K562 (cell line): ENCODE data around the gene NOD1. TPM values are rescaled to one million over a fixed set of nuclear protein-coding genes. Genes with fewer than 3 reads are reported as not detected.

Experiments used
- DDX20 ChIP-seq: fragments of 450-650 bp; IDR thresholded peaks from 2 replicates; pipeline ENCODE4 v1.6.1; 2016; ENCODE audit warnings: missing genetic modification characterization, low read depth, mild to moderate bottlenecking, missing compliant biosample characterization, moderate library complexity
- NCOA4 ChIP-seq: fragments of 450-650 bp; IDR thresholded peaks from 2 replicates; pipeline ENCODE4 v1.6.1; 2018; ENCODE audit warnings: mild to moderate bottlenecking; ENCODE audit not compliant: partially characterized antibody
- NR2F6 ChIP-seq: fragments of 450-650 bp; formaldehyde crosslinking; IDR thresholded peaks from 2 replicates; pipeline ENCODE4 v1.4.0; 2020; ENCODE audit warnings: mild to moderate bottlenecking
- PTBP1 ChIP-seq: fragments of 200-400 bp; formaldehyde crosslinking; IDR thresholded peaks from 2 replicates; pipeline ENCODE4 v1.6.1; 2017; ENCODE audit warnings: low read depth, low read length
- SAP30 ChIP-seq: fragments of 200-600 bp; sonication (generic); IDR thresholded peaks from 2 replicates; pipeline ENCODE4 v1.6.1; 2012; ENCODE audit warnings: borderline replicate concordance, low read depth, mild to moderate bottlenecking, moderate library complexity, low read length, control low read depth, inconsistent platforms; ENCODE audit not compliant: insufficient read depth, poor library complexity, severe bottlenecking
- SPI1 ChIP-seq: IDR thresholded peaks from 2 replicates; pipeline ENCODE4 v1.6.1; 2011; ENCODE audit warnings: low read depth, low read length, control low read depth, borderline replicate concordance
- STAT5B ChIP-seq: fragments of 250-450 bp; sonication (Bioruptor Pico); IDR thresholded peaks from 2 replicates; pipeline ENCODE4 v1.8.0; 2021; ENCODE audit warnings: mild to moderate bottlenecking, inconsistent platforms
- ZMIZ1 ChIP-seq, 2 experiments: fragments of 150-350 bp in 1 of 2; IDR thresholded peaks; 2 replicates each; pipeline ENCODE4 v1.6.1; 2012 to 2016; ENCODE audit warnings: low read depth in 2 of 2, low read length in 2 of 2, mild to moderate bottlenecking in 1 of 2, moderate library complexity in 1 of 2
- polyA plus RNA-seq, 8 experiments: library from polyadenylated mRNA; depleted of rRNA in 4 of 8; stranded (reverse) in 5 of 8; unstranded in 3 of 8; fragments of >200 nt; fragmentation: Nextera tagmentation in 2 of 8; fragmentation: Illumina TruSeq in 1 of 8; extraction: Ambion mirVana in 2 of 8; extraction: Trizol in 1 of 8; gene quantifications; 2 replicates each; pipeline versions ENCODE4 v1.2.1 to v1.2.3, GENCODE V29; 2011 to 2014; ENCODE audit warnings: inconsistent platforms in 1 of 8, missing spikeins in 1 of 8
- total RNA-seq, 7 experiments: library from RNA; depleted of rRNA in 6 of 7; stranded (reverse); fragments of >200 nt in 6 of 7; fragmentation: Illumina TruSeq in 2 of 7; extraction: Trizol in 2 of 7; gene quantifications; 2 replicates each; pipeline versions ENCODE4 v1.2.1 to v1.2.3, GENCODE V29; 2011 to 2021; ENCODE audit warnings: low replicate concordance in 1 of 7

Gene NOD1
- total and polyA plus RNA-seq, 9 of the 15 experiments (the other 6 are each of a cell fraction or from before 2014, with no cell fraction given): 0.34 to 7.1 (median 4.7) TPM

GRCh38 chr7:30427296-30428070, 51.1 kb downstream of the NOD1 start (continued):
- TF ChIP-seq ZMIZ1 (IDR thresholded peaks at IDR 0.05; ENCODE audit: low read depth in 2 of 2, low read length in 2 of 2) (no peak), SPI1 (no peak), DDX20 (no peak), PTBP1 (no peak), NR2F6 (CRISPR knock-in tag) (no peak), STAT5B (CRISPR knock-in tag) (no peak), SAP30 (no peak), NCOA4 (no peak)
- TF ChIP-seq, all 486 proteins: peak for 0
